DMS114 treated with DMSO at 0.1 percent for 48 hours (cell line): ENCODE measurements around the gene CHCHD6.

Experiments used
- DNase-seq: peaks from one replicate; lab custom pipeline; 2025; ENCODE audit not compliant: unreplicated experiment; lab: John Stamatoyannopoulos, UW

CHCHD6 gene

GRCh38 chr3:126858401-126858800, 154.4 kb downstream of the CHCHD6 start:
- DNase-seq: no peak

GRCh38 chr3:126858887-126859286, 154.8 kb downstream of the CHCHD6 start:
- no peak for DNase-seq

GRCh38 chr3:126859415-126860246, 155.6 kb downstream of the CHCHD6 start:
- no peak for DNase-seq

- DNase-seq: no peak
Measured at GRCh38 chr3:126865736-126866135, 161.7 kb downstream of the CHCHD6 start.

- DNase-seq: no peak
Measured at GRCh38 chr3:126866175-126866759, 162.2 kb downstream of the CHCHD6 start.

- DNase-seq: no peak
Measured at GRCh38 chr3:126867190-126867862, 163.3 kb downstream of the CHCHD6 start.

- no peak for DNase-seq
Measured at GRCh38 chr3:126867863-126868200, 163.8 kb downstream of the CHCHD6 start.

GRCh38 chr3:126870608-126871210, 166.7 kb downstream of the CHCHD6 start:
- DNase-seq: no peak

GRCh38 chr3:126872701-126873342, 168.8 kb downstream of the CHCHD6 start:
- no peak for DNase-seq

- DNase-seq: no peak
Measured at GRCh38 chr3:126873416-126873815, 169.4 kb downstream of the CHCHD6 start.

- no peak for DNase-seq
Measured at GRCh38 chr3:126878664-126879063, 174.6 kb downstream of the CHCHD6 start.

GRCh38 chr3:126880901-126881300, 176.9 kb downstream of the CHCHD6 start:
- DNase-seq: no peak

- no peak for DNase-seq
Measured at GRCh38 chr3:126881861-126882260, 177.8 kb downstream of the CHCHD6 start.

- DNase-seq: no peak
Measured at GRCh38 chr3:126883241-126883640, 179.2 kb downstream of the CHCHD6 start.

- no peak for DNase-seq
Measured at GRCh38 chr3:126885425-126885824, 181.4 kb downstream of the CHCHD6 start.

- DNase-seq: no peak
Measured at GRCh38 chr3:126886217-126886616, 182.2 kb downstream of the CHCHD6 start.

- DNase-seq: no peak
Measured at GRCh38 chr3:126887686-126888085, 183.6 kb downstream of the CHCHD6 start.

GRCh38 chr3:126888186-126888760, 184.2 kb downstream of the CHCHD6 start:
- no peak for DNase-seq

GRCh38 chr3:126889276-126890201, 185.5 kb downstream of the CHCHD6 start:
- no peak for DNase-seq

GRCh38 chr3:126891141-126891540, 187.1 kb downstream of the CHCHD6 start:
- no peak for DNase-seq
